DND-41 (cell line): Measurements from ENCODE around the gene MAP3K10.

Source experiments
- ATAC-seq: fragments of 200-7000 bp; cut with Tn5 transposase; 3 replicates; pipeline ENCODE4 v1.9.1; 2021; ENCODE audit warnings: low read depth; ENCODE audit not compliant: insufficient read depth
- DNase-seq: peaks from one replicate; pipeline ENCODE4 v3.0.0-alpha.2; 2020
- H2AFZ ChIP-seq: 2 replicates; pipeline ENCODE4 v1.6.0; 2012; ENCODE audit warnings: low read depth, low read length
- H3K27ac ChIP-seq: 2 replicates; pipeline ENCODE4 v1.5.1; 2012; ENCODE audit warnings: low read length, inconsistent platforms
- H3K27me3 ChIP-seq: fragments of 200-600 bp; sonication (generic); 2 replicates; pipeline ENCODE4 v1.6.0; 2012; ENCODE audit warnings: low read length, mild to moderate bottlenecking, inconsistent platforms; ENCODE audit not compliant: insufficient read depth, poor library complexity
- H3K36me3 ChIP-seq: 2 replicates; pipeline ENCODE4 v1.5.1; 2012; ENCODE audit warnings: low read length, inconsistent platforms; ENCODE audit not compliant: insufficient read depth
- H3K4me1 ChIP-seq: 2 replicates; pipeline ENCODE4 v1.5.1; 2012; ENCODE audit warnings: mild to moderate bottlenecking, low read length; ENCODE audit not compliant: insufficient read depth
- H3K4me2 ChIP-seq: 2 replicates; pipeline ENCODE4 v1.6.0; 2012; ENCODE audit warnings: mild to moderate bottlenecking, moderate library complexity, low read length, inconsistent platforms; ENCODE audit not compliant: insufficient read depth
- H3K4me3 ChIP-seq, 2 experiments: fragments of 200-600 bp in 1 of 2; shearing (Covaris generic) in 1 of 2; 2 replicates each; pipeline ENCODE4 v1.5.1; 2012 to 2016; ENCODE audit warnings: inconsistent platforms in 2 of 2, low read length in 2 of 2, mild to moderate bottlenecking in 2 of 2, low read depth in 1 of 2, moderate library complexity in 1 of 2
- H3K79me2 ChIP-seq: 2 replicates; pipeline ENCODE4 v1.6.0; 2012; ENCODE audit warnings: low read length, inconsistent platforms; ENCODE audit not compliant: insufficient read depth
- H3K9ac ChIP-seq: 2 replicates; pipeline ENCODE4 v1.6.0; 2012; ENCODE audit warnings: low read depth, mild to moderate bottlenecking, inconsistent platforms, low read length, moderate library complexity
- H3K9me3 ChIP-seq: 2 replicates; pipeline ENCODE4 v1.5.1; 2012; ENCODE audit warnings: low read length, moderate library complexity, mild to moderate bottlenecking, inconsistent platforms; ENCODE audit not compliant: insufficient read depth, severe bottlenecking
- H4K20me1 ChIP-seq: 2 replicates; pipeline ENCODE4 v1.6.0; 2012; ENCODE audit warnings: low read length; ENCODE audit not compliant: insufficient read depth
- EZH2 ChIP-seq: IDR thresholded peaks from 3 replicates; pipeline ENCODE4 v1.6.1; 2012; ENCODE audit warnings: borderline replicate concordance, low read depth, mild to moderate bottlenecking, moderate library complexity, low read length, inconsistent platforms; ENCODE audit not compliant: severe bottlenecking
- TF ChIP-seq, protein P1 (sequence below): IDR thresholded peaks from 2 replicates; pipeline ENCODE4 v1.5.1; 2012; ENCODE audit warnings: borderline replicate concordance, low read length, moderate library complexity, mild to moderate bottlenecking; ENCODE audit not compliant: poor library complexity, severe bottlenecking; ENCODE audit errors: extremely low read depth

MAP3K10 gene

GRCh38 chr19:40237791-40238190 lies 46.6 kb downstream of the MAP3K10 start:
- TF ChIP-seq, protein P1, sequence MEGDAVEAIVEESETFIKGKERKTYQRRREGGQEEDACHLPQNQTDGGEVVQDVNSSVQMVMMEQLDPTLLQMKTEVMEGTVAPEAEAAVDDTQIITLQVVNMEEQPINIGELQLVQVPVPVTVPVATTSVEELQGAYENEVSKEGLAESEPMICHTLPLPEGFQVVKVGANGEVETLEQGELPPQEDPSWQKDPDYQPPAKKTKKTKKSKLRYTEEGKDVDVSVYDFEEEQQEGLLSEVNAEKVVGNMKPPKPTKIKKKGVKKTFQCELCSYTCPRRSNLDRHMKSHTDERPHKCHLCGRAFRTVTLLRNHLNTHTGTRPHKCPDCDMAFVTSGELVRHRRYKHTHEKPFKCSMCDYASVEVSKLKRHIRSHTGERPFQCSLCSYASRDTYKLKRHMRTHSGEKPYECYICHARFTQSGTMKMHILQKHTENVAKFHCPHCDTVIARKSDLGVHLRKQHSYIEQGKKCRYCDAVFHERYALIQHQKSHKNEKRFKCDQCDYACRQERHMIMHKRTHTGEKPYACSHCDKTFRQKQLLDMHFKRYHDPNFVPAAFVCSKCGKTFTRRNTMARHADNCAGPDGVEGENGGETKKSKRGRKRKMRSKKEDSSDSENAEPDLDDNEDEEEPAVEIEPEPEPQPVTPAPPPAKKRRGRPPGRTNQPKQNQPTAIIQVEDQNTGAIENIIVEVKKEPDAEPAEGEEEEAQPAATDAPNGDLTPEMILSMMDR, result no peak
- no peak for TF ChIP-seq EZH2
- peaks cover 24% of the 10 kb centered on the region for H4K20me1 ChIP-seq
- H3K79me2 ChIP-seq, result no peaks in the 10 kb centered on the region
- ATAC-seq (no peak), DNase-seq (no peak)
- no peaks in the 10 kb centered on the region for H3K9me3 ChIP-seq
- H2AFZ ChIP-seq, result no peak overlapping the region
- no peak overlapping the region for H3K4me3 ChIP-seq
- H3K27me3 ChIP-seq, result no peaks in the 10 kb centered on the region
- H3K4me2 ChIP-seq, result no peak overlapping the region
- no peaks in the 10 kb centered on the region for H3K4me1 ChIP-seq
- H3K27ac ChIP-seq, result no peak overlapping the region
- peaks cover 97% of the 10 kb centered on the region for H3K36me3 ChIP-seq
- no peak overlapping the region for H3K9ac ChIP-seq

DNA sequence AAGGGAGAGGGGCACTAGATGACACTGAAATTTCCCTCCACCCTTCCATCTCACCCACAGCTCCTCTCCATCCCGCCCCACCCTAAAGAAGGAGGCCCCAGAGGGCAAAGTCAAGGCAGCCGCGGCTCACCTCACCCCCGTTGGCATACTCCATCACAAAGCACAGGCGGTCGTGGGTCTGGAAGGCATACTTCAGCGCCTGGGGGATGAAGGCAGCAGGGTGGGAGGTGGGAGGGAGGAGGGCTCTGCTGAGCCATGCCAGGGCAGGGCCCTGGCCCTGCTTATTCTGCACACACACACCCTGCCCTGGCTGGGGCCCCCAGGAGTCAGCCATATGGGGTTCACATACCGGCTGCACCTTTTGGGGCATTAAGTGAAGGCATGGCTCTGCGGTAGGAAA lies 47.5 kb downstream of the MAP3K10 start:
- Histone ChIP-seq H3K27ac (no peak overlapping the region), H4K20me1 (peaks cover 26% of the 10 kb centered on the region), H3K9ac (no peak overlapping the region), H3K36me3 (peaks cover 95% of the 10 kb centered on the region), H3K4me2 (no peak overlapping the region), H3K9me3 (no peaks in the 10 kb centered on the region), H3K79me2 (no peaks in the 10 kb centered on the region), H3K4me1 (no peaks in the 10 kb centered on the region), H3K4me3 (no peak overlapping the region), H2AFZ (no peak overlapping the region), H3K27me3 (no peaks in the 10 kb centered on the region)
- no peak for DNase-seq
- no peak for TF ChIP-seq EZH2
- TF ChIP-seq, protein P1, result no peak
- no peak for ATAC-seq

- TF ChIP-seq EZH2, result no peak
- no peak overlapping the region for H3K4me2 ChIP-seq
- peaks cover 27% of the 10 kb centered on the region for H4K20me1 ChIP-seq
- no peak overlapping the region for H3K4me3 ChIP-seq
- no peaks in the 10 kb centered on the region for H3K27me3 ChIP-seq
- peaks cover 6% of the 10 kb centered on the region; the same call in 1 of the 2 replicates for H3K79me2 ChIP-seq
- no peaks in the 10 kb centered on the region for H3K9me3 ChIP-seq
- H3K27ac ChIP-seq, result no peak overlapping the region
- H3K4me1 ChIP-seq, result no peaks in the 10 kb centered on the region
- DNase-seq (no peak), ATAC-seq (no peak)
- no peak overlapping the region for H2AFZ ChIP-seq
- peaks cover 92% of the 10 kb centered on the region for H3K36me3 ChIP-seq
- H3K9ac ChIP-seq, result no peak overlapping the region
Measured at GRCh38 chr19:40239415-40240226, 48.4 kb downstream of the MAP3K10 start.

- Histone ChIP-seq H3K4me3 (no peak overlapping the region), H3K27me3 (no peaks in the 10 kb centered on the region), H3K9ac (no peak overlapping the region), H3K4me1 (no peaks in the 10 kb centered on the region), H4K20me1 (peaks cover 34% of the 10 kb centered on the region), H3K4me2 (no peak overlapping the region), H2AFZ (no peak overlapping the region), H3K79me2 (peaks cover 12% of the 10 kb centered on the region), H3K9me3 (no peaks in the 10 kb centered on the region), H3K27ac (no peak overlapping the region), H3K36me3 (peaks cover 90% of the 10 kb centered on the region)
- TF ChIP-seq EZH2, result no peak
- TF ChIP-seq, protein P1, result no peak
- ATAC-seq (no peak), DNase-seq (no peak)
Measured at GRCh38 chr19:40240332-40240731, 49.1 kb downstream of the MAP3K10 start.
